GM19035 (cell line): ENCODE measurements around the gene MAX.
"Not testable (repeated sequence)": the region's sequence is repeated elsewhere in the genome, so short reads cannot be mapped to it uniquely, and the experiment has no call there.

Source experiments
- ATAC-seq: cut with Tn5 transposase; IDR thresholded peaks from one replicate; pipeline ENCODE4 v1.9.1; 2021; ENCODE audit not compliant: unreplicated experiment

MAX gene

DNA sequence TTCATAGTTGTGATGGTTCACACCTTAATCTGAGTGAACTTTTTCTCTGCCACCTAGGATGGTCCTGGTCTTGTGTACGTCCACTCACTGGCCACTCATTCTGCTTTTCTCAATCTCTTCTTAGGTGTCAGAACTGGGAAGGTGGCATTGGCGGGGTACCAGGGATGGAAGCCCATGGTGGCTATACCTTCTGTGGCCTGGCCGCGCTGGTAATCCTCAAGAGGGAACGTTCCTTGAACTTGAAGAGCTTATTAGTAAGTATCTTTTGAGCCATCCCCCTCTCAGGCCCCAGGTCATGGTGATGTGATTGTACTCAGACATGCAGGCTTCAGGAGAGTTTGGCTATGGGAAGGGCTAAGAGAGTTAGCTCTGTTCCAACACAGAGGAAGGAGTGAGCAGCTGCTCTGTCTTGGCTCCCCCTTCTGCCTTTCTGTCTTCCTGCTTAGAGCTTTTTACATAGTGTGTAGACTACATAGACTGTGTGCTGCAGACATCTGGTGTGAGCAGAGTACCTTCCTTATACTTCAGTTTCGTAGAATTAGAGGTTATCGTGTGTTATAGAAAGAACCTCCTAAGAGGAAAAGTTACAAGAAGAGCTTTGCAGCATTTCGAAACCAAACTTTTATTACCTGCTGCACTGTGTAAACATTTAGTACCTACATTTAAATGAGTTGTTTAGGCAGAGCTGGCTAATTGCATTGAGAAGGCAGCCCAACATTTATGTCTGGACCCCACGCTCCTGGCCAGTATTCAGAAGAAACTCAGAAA, 61.5 kb downstream of the MAX start:
- ATAC-seq, result no peak

DNA sequence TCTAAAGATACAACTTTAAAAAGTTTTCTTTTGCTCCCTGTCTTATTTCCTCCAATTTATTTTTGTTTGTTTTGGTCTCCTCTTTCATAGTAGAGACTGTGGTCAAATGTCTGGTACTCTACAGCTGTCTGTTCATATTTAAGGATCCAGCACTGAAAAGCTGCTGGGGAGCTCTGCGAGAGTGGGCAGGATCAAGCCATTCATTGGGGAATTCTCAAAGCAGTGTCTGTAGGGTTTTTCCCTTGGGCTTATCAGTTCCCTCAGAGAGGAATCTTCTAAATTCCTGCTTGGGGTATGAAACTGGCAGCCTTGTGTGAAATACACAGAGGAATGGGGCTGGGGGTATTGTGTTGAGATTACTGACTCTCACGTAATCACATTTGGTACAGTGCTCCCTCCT, 63.4 kb downstream of the MAX start:
- ATAC-seq, result no peak

DNA sequence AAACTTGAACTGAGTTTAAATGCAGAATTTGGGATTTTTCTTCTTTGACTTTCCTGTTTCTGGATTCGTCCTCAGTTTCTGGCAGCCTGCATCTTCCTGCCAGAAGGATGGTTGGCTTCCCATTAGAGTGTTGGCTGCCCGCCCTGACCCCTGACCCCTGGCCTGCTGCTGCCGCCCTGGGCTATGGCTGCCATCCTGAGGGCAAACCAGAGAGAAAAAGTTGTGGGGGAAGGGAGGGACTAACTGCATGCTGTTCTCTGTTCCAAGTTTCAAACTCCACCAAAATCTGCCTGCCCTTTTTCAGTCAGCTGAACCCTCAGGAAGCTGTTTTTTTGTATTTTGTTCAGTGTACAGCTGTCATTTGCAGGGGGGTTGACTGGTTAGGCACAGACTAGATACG, 67.3 kb downstream of the MAX start:
- no peak for ATAC-seq

DNA sequence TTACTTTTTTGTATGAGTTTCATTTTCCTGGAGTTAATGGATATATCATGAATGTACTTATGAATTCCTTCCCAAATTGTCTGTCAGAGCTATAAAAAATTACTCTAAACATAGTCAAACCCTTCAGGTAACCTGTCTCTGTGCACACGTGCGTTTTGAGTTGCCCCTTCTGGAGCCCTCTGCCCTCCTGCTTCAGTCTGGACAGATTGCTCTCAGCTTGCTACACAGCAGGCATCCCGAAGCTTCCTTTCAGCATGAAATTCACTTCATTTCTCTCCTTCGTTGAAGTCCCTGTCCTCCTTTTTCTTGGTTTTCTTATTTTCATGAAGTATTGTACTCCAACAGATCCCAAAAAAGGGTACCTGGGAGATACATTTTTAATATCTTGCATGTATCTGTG, 68.3 kb downstream of the MAX start:
- ATAC-seq, result no peak

DNA sequence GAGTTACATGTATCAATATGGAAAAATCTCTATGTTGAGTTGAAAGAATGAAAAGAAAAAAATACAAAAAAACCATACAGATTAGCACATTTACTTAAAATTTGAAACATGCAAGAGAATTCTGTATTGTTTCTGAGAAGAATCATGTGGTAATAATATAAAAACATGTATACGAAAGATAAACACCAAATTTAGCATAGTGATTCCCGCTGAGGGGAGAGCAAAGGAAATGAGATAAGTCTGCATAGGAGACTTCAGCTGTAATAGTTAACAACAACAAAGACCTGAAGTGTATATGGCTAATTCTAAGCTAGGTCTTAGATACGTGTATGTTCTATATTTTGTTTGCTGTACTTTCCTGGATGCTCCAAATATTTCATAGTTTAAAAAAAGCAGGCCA, 69.1 kb downstream of the MAX start:
- no peak for ATAC-seq

DNA sequence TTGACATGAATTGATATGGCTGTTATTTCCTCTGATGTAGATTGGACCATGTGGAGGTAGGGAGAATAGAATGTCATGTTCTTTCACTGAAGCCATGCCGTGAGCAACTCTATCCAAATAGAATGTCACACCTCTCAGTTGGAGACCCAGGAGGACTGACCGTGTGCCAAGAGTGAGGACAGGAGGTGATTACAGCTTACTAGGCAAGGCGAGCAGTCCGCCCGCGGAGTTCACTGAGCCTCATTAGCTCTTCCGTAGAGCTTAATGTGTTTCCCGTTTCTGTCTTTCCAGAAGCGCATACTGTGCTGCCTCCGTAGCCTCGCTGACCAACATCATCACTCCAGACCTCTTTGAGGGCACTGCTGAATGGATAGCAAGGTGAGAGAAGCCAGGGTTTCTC, 70.0 kb downstream of the MAX start:
- ATAC-seq, result no peak

DNA sequence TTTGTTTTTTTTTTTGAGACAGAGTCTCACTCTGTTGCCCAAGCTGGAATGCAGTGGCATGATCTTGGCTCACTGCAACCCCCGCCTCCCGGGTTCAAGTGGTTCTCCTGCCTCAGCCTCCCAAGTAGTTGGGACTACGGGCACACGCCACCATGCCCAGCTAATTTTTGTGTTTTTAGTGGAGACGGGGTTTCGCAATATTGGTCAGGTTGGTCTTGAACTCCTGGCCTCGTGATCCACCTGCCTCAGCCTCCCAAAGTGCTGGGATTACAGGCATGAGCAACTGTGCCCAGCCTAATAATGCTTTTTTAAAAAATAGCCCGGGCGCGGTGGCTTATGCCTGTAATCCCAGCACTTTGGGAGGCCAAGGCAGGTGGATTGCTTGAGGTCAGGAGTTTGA, 71.0 kb downstream of the MAX start:
- ATAC-seq, result not testable (repeated sequence)

DNA sequence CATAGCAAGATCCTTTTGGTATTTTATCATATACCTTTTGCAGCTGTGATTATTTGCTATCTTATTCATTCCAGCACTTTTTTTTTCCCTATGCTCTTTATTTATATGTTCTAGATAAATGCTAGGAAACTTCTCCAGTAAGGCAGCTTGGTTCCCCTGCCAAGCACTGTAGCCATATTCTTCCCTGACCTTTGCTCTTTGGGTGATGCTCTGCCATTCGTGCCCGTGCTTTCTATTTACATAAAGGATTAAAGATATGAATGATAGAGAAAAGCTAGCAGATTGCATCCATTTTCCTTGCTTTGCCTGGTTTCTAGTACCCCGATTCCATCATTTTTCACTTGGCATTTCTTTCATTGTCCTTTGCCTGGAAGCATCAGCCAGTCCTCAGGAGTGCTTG, 73.4 kb downstream of the MAX start:
- ATAC-seq, result no peak

DNA sequence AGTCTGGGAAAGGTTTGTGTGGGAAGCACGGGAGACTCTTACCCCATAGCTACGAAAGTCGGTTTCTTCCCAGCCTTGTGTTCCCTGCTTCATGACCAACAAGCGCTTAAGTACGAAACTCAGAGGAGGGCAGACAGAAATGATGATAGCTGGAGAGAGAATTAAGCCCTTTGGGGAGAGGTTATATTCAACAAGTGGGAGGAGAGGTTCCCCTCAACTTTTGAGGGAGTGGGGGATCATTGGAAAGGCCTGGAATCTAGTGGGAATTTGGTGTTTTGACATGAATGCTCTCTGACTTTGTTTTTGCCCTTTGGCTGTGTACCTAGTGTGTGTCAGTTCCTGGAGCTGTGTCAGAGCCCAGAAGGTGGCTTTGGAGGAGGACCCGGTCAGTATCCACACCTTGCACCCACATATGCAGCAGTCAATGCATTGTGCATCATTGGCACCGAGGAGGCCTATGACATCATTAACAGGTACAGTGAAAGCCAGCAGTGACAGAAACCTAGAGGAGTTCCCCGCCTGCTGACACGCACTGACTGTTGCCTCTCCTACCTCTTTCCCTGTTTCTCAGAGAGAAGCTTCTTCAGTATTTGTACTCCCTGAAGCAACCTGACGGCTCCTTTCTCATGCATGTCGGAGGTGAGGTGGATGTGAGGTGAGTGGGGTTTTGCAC, 75.1 kb downstream of the MAX start:
- no peak for ATAC-seq

DNA sequence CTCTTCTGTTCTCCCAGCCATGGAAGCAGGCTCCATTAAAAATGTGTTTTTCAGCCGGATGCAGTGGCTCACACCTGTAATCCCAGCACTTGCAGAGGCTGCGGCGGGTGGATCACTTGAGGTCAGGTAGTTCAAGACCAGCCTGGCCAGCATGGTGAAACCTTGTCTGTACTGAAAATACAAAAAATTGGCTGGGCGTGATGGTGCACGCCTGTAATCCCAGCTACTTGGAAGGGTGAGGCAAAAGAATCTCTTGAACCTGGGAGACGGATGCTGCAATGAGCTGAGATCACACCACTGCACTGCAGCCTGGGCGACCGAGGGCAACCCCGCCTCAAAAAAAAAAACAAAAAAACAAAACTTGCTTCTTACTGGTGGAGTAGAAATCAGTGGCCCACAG, 75.8 kb downstream of the MAX start:
- no peak for ATAC-seq

DNA sequence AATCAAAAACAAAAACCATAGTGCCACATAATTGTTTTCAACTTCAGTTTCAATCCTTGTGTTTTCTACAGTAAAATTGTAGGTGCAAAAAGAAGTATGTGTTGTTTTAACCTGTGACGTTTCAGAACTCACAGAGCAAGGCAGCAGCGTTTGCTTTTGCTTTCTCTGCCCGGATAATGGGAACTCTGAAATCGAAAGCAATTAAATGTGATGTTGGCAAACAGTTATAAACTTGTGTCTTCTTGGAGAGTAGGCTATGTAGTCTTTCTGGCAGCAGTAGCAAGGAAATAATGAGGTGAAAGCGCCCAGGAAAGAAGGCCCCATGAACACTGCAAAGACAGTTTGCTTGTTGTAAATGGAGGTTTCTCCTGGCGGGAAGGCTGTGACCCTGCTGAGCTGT, 76.5 kb downstream of the MAX start:
- no peak for ATAC-seq
